KOPT-K1 (cell line): Measurements from ENCODE around the gene LIMS2.

Experiments used
- H3K27ac ChIP-seq: fragments of 200-600 bp; sonication (generic); 2 replicates; pipeline ENCODE4 v1.5.1; 2016; ENCODE audit warnings: antibody characterized with exemption, mild to moderate bottlenecking, low read depth, low read length; ENCODE audit not compliant: poor library complexity, severe bottlenecking
- H3K36me3 ChIP-seq: fragments of 200-600 bp; sonication (generic); 2 replicates; pipeline ENCODE4 v1.5.1; 2017; ENCODE audit warnings: antibody characterized with exemption, mild to moderate bottlenecking, low read length, moderate library complexity; ENCODE audit not compliant: insufficient read depth
- H3K9me3 ChIP-seq: fragments of 200-600 bp; sonication (generic); 2 replicates; pipeline ENCODE4 v1.5.1; 2017; ENCODE audit warnings: antibody characterized with exemption, low read length, mild to moderate bottlenecking; ENCODE audit not compliant: insufficient read depth, poor library complexity, severe bottlenecking

The LIMS2 gene

DNA sequence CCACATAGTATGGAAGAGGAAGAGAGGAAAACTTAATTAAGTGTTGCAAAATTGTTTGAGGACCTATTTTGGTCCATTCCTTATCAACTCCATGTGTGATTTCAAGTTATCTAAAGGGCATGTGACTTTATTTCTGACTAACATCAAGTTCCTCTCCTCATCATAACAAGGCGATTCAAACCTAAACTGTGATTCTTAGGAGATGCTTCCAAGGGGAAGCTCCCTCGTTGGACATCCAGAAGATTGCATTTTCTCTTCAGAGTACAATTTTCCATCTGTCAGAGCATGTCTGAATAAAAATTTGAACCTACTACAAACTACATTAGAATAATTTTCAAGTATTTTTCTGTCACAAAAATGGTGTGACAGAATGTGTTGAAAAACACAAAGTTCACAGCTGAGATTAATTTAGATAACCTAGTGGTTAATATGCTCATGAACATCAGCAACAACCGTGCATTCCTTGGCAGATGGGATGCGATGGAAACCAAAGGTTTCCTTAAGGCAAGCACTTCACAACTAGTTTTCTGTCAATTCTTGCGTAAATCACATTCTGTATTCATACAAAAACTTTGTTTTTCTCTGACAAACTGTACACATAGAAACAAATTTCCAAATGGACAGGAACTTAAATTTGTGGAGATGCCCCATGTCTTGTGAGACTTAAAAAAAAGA lies 30.2 kb upstream of the LIMS2 start:
- H3K9me3 ChIP-seq, result no peaks in the 10 kb centered on the region
- no peak overlapping the region for H3K27ac ChIP-seq
- H3K36me3 ChIP-seq, result peaks cover 70% of the 10 kb centered on the region

DNA sequence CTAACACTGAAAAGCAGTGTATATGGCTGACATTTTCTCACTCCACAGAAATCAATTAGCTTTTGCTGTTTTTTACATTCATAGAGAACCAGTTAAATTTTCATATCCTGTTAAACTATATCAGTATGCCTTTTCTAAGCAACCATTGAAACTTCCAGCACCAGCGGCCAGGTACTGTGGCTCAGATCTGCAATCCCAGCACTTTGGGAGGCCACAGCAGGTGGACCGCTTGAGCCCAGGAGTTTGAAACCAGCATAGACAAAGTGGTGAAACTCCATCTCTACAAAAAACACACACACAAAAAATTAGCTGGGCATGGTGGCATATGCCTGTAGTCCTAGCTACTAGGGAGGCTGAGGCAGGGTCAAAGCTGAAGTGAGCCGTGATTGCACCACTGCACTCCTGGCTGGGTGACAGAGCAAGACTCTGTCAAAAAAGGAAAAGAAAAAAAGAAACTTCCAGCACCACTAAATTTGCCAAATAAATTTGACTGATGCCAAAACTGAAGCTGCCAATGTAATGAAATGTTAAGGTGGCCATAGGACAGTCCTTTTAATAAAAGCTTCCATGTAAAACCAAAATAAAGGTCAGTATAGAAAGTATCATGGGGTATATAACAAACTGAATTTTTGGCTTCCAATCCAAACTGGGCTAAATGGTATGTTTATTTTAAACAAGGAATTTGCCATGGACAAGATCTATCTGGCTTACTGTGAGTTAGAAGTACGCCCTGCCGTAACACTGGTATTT lies 29.5 kb upstream of the LIMS2 start:
- H3K27ac ChIP-seq, result no peak overlapping the region
- no peaks in the 10 kb centered on the region for H3K9me3 ChIP-seq
- H3K36me3 ChIP-seq, result peaks cover 63% of the 10 kb centered on the region

DNA sequence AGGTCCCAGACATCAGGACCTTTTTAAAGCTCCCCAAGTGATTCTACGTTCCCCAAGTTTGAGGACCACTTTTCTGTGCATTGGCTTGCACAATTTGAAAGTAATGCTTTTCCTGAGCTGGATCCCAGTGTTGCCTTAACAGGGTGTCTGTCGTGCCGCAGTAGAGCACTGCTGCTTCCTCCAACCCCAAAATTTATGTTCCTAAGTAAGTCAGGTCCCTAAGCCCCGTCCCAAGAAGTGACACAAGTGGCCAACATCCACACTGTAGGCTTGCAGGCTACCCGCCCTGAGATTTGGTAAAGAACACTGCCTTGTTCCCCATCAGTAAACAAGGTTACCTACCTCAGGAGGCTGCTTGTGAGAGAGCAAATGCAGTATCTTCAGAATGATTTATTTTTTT lies 28.0 kb upstream of the LIMS2 start:
- Histone ChIP-seq H3K27ac (no peak overlapping the region), H3K36me3 (peaks cover 49% of the 10 kb centered on the region)

DNA sequence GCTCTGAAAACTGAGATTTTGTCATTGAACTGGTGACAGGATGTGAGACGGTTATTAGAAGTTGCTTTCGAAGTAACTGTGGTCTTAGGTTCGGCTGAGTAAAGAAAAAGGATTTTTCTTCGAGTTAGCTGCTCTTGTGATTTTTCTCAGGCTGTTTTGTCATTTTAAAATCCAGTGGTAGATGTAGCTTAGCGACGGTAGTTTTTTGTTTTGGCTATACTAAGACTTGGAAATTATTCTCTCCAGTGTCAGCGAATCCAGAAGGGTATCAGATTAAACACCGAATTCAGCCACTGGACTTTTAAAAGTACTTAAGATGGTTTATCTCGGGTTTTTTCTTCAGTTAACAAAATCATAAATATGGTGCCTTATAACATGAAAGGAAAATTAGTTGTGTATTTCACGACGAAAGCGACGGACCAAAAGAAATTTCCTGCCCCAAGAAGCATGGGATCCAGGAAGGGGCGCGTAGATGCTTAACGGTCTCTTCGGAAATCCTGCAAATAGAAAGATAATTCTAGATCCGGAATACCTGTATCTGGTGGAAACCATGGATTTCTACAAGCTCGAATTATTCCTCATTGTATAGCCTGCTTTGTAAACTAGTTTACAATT lies 27.2 kb upstream of the LIMS2 start:
- H3K9me3 ChIP-seq, result no peaks in the 10 kb centered on the region
- H3K27ac ChIP-seq, result peak overlapping the region; percentile 92
- H3K36me3 ChIP-seq, result peaks cover 41% of the 10 kb centered on the region

More for the DNA sequence above, 28.0 kb upstream of the LIMS2 start:
- no peaks in the 10 kb centered on the region for H3K9me3 ChIP-seq

DNA sequence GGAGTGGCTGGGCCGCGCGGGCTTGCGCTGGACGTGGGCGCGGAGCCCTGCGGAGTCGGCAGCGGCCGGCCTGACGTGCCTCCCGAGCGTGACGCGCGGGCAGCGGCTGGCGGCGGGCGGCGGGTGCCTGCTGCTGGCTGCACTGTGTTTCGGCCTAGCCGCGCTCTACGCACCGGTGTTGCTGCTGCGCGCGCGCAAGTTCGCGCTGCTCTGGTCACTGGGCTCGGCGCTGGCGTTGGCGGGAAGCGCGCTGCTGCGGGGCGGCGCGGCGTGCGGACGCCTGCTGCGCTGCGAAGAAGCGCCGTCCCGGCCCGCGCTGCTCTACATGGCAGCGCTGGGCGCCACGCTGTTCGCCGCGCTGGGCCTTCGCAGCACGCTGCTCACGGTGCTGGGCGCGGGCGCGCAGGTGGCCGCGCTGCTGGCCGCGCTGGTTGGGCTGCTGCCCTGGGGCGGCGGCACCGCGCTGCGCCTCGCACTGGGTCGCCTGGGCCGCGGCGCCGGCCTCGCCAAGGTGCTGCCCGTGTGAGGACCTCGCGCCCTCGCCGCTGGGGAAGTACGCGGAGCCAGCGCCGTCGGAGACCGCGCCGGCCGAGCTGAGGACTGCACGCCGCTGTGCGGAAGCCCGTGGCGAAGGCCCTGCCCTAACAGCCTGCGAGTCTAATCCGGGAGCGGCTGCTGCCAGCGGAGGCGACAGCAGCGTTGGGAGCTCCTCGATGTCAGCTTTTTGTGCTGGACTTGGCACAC lies 26.5 kb upstream of the LIMS2 start:
- no peaks in the 10 kb centered on the region for H3K9me3 ChIP-seq
- peaks cover 36% of the 10 kb centered on the region for H3K36me3 ChIP-seq
- peak overlapping the region; percentile 92 for H3K27ac ChIP-seq

DNA sequence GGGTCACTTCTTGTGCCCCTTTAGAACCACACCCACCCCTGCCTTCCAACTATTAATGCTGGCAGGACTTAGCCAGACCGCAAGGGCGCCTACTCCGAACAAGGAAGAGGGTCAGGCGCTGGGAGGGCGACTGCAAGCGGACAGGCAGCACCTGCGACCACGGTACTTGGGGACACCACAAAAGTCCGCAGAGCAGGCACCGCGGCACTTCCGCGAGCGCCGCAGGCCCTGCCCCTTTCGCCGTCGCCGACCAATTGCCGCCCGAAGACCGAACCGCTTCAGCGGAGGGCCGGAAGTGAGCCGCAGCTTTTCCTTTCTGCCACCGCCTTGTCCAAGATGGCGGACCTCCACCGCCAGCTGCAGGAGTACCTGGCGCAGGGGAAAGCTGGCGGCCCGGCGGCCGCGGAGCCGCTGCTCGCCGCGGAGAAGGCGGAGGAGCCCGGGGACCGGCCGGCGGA lies 25.9 kb upstream of the LIMS2 start, which contains the start of gene SFT2D3:
Gene SFT2D3, plus strand, starts transcription at position 305 of the 458 bp plus-strand sequence. Its CDS starts 32 bp downstream, at position 337.
- Histone ChIP-seq H3K27ac (peak within 1 kb of the TSS; percentile 92), H3K9me3 (no peaks in the 10 kb centered on the region), H3K36me3 (peaks cover 30% of the 10 kb centered on the region)

DNA sequence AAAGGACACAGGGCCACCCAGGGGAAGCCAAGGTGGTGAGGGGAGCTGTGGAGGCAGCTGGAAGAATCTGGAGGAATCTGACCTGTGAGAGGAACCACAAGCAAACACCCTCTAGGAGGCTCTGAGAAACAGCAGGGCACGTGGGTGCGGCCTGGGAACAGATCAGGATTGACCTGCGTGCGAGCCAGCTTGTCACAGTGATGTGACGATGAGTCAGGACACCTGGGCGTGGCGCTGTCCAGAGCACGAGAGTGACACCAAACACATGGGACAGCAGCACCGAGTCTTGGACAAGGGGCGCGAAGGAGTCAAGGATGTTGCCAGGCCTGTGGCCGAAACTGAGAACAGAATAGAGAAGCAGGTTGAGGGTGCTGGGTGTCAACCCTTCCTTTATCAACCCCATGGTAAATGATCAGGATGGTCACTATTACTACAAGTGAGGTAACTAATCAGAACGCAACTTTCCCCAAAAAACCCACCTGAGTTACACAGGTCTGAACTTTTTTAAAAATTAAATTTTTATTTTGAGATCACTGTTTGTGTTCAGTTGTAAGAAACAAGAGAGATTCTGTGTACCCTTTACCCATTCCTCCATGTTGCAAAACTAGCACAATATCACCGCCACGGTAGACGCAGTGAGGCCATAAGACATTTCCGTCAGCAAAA lies 25.3 kb upstream of the LIMS2 start:
- H3K36me3 ChIP-seq, result peaks cover 25% of the 10 kb centered on the region
- peak overlapping the region; percentile 92 for H3K27ac ChIP-seq
- H3K9me3 ChIP-seq, result no peaks in the 10 kb centered on the region

DNA sequence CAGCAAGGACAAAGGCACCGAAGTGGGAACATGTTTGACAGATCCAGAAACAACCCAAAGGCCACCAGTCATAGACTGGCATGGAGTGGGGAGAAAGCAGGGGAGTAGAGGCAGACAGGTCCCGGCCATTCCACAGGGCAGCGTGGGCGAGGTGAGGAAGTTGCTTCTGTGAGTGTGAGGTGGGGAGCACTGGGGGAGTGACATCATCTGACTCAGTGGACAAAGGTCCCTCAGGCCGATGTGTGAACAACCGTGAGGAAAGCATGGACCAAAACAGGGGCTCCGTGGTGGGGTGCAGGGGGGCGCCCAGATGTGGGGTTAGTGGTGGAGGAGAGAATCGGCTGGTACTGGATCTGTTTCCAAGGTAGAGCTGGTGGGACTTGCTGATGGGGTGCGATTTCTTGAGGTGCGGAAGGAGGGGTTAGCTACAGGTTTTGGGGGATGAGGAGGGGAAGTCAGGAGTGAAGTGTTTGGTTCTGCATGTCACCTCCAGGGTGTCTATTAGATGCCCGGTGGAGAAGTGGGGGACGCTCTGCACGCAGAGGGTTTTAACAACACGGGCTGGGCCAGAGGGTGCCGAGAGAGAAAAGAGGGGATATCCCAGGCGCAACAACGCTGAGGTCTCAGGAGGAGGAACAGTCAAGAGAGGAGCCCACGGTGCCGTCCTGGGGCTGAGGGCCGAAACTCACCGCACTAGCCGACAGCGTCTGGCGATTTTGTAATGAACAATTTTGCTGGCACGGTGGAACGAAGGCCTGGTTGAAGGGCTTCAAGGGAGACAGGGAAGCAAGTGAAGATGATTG lies 23.4 kb upstream of the LIMS2 start:
- H3K9me3 ChIP-seq, result no peaks in the 10 kb centered on the region
- peaks cover 8% of the 10 kb centered on the region; the same call in 1 of the 2 replicates for H3K36me3 ChIP-seq
- no peak overlapping the region for H3K27ac ChIP-seq

DNA sequence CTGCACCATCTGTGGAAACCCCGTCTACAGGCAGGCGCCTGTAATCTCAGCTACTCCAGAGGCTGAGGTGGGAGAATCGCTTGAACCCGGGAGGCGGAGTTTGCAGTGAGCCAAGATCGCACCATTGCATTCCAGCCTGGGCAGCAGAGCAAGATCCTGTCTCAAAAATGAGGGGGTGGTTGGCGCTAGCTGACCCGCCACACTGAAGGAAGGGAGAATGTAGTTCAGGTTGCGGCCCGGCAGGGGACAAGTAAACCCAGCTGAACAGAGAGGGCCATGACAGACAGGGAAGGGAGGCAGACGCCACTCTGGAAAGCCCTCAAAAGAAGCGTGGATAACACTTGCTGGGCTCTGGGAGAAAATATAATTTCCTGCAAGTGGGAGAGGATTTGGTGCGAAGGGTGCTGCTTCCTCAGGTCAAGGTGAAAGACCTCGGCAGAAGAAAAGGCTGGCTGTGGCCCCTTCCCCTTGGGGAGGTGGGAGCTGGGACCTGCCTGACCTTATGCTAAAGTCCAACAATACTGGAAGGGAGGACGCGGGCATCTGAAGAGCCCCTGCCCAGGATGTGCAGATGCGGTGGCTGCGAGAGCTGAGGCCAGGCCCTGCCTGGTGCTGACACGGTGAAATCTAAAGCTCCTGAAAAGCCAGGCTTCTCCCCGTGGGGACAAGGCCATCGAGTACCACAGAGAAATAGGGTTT lies 22.3 kb upstream of the LIMS2 start:
- Histone ChIP-seq H3K9me3 (no peaks in the 10 kb centered on the region), H3K36me3 (no peaks in the 10 kb centered on the region), H3K27ac (no peak overlapping the region)

DNA sequence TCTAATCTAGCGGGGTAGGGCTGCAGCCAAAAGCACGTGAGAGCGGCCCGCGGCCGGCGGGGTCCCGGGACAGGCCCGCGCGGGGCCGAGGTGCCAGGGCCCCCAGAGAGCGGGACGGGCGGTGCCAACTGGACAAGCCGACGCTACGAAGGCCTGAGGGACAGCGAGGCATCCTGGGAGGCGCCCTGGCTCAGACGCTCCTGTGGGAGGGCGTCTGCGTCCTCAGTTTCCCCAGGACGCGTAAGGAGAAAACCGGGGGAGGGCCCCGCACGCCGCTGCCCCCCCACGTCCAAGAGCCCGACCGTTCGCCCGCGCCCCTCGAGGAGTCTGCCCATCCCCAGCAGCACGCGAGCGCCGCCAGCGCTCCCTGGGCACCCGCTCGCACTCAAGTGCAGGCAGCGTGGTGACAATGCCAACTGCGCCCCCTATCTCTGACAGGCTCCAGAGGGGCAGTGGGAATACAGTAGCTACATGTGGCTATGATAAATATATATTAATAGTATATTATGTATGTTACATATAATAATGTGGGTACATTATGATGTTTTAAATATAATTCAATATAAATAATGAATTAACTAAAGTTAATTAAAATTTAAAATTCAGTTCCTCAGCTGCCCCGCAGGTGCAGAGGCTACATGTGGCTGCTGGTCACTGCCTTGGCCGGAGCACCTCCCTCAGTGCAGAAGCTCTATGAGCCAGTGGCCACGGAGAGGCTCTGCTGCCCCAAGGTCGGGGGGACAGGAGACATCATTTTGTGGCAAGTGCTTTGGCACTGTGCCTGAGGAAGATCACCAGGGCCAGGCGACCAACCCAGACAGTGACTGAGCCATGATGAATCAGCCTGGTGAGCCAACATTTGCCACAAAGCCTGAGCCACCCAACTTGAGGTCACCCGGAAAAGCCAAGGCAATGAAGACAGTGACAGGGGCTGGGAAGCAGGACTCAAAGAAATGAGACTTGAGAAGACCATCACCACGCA lies 20.5 kb upstream of the LIMS2 start:
- H3K27ac ChIP-seq, result no peak overlapping the region
- peaks cover 12% of the 10 kb centered on the region for H3K9me3 ChIP-seq

DNA sequence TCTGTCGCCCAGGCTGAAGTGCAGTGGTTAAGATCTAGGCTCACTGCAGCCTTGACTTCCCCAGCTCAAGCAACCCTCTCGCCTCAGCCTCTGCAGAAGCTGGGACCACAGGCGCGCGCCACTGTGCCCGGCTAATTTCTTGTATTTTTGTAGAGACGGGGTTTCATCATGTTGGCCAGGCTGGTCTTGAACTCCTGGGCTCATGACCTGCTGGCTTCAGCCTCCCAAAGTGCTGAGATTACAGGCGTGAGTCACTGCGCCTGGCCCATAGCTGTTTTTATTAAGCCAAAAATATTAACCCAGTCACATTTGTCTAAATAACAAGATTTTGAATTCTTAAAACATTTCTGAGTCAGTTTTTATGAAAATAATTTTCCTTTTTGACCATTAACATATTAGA lies 19.7 kb upstream of the LIMS2 start:
- H3K9me3 ChIP-seq, result peaks cover 20% of the 10 kb centered on the region
- no peaks in the 10 kb centered on the region for H3K36me3 ChIP-seq
- H3K27ac ChIP-seq, result no peak overlapping the region

More for the DNA sequence above, 20.5 kb upstream of the LIMS2 start:
- H3K36me3 ChIP-seq, result no peaks in the 10 kb centered on the region

DNA sequence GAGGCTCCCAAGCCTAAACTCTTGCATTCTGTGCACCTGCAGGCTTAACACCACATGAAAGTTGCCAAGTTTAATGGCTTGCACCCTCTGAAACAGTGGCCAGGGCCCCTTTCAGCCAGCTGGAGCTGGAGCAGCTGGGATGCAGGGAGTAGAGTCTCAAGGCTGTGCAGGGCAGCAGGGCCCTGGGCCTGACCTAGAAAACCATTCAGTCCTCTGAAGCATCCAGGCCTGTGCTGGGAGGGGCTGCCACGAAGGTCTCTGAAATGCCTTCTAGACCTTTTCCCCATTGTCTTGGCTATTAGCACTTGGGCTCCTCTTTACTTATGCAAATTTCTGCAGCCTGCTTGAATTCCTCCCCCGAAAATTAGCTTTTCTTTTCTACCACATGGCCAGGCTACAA lies 15.4 kb upstream of the LIMS2 start:
- Histone ChIP-seq H3K9me3 (peaks cover 48% of the 10 kb centered on the region), H3K36me3 (no peaks in the 10 kb centered on the region), H3K27ac (no peak overlapping the region)
